Measurements from ENCODE around the gene ASIP. TPM values are rescaled to one million over a fixed set of nuclear protein-coding genes. Genes with fewer than 3 reads are reported as not detected.
"Not testable (repeated sequence)": the region's sequence is repeated elsewhere in the genome, so short reads cannot be mapped to it uniquely, and the experiment has no call there.

The ASIP gene
- total RNA-seq, 1 experiment from 2014 or later, result not detected

DNA sequence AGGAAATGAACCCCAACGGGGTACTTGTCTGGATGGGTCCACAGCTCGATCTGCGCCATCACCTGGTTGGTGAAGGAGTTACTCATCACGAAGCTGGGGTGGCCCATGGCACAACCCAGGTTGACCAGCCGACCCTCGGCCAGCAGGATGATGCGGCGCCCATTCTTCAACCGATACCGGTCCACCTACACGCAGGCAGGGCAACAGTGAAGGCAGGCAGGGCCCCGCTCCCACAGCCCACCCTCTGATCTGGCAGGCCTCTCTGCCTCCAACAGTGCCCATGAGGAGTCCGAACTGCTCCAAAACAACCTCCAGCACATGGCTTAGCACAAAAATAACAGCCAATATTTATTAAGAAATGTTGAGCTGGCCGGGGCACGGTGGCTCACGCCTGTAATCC lies 44.2 kb downstream of the ASIP start:
- DNase-seq (ENCODE audit: low read depth), result no peak

GRCh38 chr20:34287500-34287899 lies 46.3 kb downstream of the ASIP start:
- not testable (repeated sequence) for DNase-seq (ENCODE audit: low read depth)

GRCh38 chr20:34290471-34290870 lies 49.2 kb downstream of the ASIP start:
- DNase-seq (ENCODE audit: low read depth), result no peak

- no peak for DNase-seq (ENCODE audit: low read depth)
These were observed 51.3 kb downstream of the ASIP start for GRCh38 chr20:34292496-34292895.

DNA sequence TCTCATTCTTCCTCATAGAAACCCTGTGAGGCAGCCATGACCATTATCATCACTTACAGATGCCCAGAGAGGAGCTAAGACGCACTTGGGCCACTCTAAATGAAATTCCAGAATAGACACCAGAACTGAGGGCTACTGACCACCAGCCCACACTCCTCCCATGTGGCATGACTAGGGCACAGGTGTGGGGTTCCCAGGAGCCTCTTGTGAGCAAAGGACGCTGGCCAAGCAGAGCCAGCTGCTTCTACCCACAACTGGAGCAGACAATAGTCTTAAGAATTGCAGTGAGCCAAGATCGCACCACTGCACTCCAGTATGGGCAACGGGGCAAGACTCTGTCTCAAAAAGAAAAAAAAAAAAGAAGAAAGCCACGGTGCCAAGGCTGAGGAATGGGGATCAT lies 51.9 kb downstream of the ASIP start:
- no peak for DNase-seq (ENCODE audit: low read depth)

DNA sequence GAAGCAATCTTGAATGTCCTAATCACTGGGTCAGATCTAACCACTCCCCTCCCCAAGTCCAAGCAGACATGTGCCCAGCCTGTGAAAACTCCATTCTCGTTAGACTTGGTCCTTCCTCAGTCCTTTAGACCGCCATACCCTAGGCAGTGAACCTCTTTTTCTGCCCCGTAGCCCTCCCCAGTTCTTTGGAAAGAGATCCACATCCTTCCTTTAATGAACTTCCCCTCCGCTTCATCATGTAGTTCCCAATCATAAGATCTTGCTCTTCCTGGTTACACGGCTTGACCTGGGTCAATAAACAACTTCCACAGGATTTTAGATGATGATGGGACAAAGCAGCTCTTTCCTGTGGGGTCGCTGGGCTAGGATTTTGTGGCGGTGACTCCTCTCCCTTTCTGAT lies 52.4 kb downstream of the ASIP start:
- DNase-seq (ENCODE audit: low read depth), result no peak

- DNase-seq (ENCODE audit: low read depth), result no peak
These were observed 53.3 kb downstream of the ASIP start for GRCh38 chr20:34294563-34294962.

DNA sequence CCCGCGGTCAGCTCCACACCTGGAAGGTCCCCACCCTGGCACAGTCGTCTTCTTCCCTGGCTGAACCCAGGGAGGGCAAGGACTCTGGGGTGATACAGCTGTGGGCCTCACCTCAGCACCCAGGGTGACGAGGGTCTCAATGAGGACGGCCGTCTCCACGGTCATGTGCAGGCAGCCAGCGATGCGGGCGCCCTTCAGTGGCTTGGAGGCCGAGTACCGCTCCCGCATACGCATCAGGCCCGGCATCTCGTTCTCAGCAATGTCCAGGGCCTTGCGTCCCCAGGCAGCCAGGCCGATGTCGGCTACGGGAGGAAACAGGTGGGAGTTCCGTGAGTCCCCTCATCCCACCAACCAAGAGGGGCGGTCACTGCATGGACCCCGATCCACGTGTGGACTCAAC lies 54.1 kb downstream of the ASIP start:
- no peak for DNase-seq (ENCODE audit: low read depth)

DNA sequence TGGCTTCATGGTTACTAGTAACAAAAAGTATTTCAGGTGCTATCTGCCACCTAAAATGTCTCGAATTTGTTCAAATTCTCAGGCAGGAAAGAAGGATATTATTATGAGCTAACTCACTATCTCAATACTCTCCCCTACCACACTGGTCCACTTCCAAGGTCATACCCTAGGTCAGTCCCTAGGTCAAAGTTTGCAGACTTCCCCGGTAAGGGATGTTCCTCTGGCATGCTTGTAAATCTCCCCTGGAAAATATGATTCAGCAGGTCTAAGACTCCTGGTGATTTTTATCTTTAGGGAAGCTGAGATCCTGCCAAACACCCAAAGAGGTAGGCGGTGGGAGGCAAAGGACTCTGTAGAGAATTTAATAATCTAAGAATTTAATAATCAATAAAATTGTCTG lies 55.2 kb downstream of the ASIP start:
- no peak for DNase-seq (ENCODE audit: low read depth)

- not testable (repeated sequence) for DNase-seq (ENCODE audit: low read depth)
These were observed 57.1 kb downstream of the ASIP start for GRCh38 chr20:34298294-34298784.

DNA sequence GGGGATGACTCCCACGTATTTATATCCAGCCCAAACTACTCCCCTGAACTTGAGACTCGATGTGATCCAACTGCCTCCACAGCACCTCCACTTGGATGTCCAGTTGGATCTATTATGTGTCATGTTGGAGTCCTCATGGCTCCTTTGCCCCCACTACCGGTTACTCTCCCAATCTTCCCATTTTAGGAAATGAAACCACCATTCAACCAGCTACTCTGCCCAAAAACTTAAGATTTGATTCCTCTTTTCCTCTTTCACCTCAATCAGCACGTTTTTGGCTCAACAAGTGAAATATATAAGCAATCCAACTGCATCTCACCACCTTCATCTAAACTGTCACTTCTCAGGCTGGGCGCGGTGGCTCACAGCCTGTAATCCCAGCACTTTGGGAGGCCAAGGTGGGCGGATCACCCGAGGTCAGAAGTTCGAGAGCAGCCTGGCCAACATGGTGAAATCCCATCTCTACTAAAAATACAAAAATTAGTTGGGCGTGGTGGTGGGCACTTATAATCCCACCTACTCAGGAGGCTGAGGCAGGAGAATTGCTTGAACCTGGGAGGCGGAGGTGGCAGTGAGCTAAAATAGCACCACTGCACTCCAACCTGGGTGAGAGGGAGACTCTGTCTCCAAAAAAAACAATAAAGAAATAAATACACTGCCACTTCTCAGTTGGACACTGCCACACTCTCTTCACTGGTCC lies 58.5 kb downstream of the ASIP start:
- no peak for DNase-seq (ENCODE audit: low read depth)

GRCh38 chr20:34300256-34300806 lies 59.1 kb downstream of the ASIP start:
- no peak for DNase-seq (ENCODE audit: low read depth)

DNA sequence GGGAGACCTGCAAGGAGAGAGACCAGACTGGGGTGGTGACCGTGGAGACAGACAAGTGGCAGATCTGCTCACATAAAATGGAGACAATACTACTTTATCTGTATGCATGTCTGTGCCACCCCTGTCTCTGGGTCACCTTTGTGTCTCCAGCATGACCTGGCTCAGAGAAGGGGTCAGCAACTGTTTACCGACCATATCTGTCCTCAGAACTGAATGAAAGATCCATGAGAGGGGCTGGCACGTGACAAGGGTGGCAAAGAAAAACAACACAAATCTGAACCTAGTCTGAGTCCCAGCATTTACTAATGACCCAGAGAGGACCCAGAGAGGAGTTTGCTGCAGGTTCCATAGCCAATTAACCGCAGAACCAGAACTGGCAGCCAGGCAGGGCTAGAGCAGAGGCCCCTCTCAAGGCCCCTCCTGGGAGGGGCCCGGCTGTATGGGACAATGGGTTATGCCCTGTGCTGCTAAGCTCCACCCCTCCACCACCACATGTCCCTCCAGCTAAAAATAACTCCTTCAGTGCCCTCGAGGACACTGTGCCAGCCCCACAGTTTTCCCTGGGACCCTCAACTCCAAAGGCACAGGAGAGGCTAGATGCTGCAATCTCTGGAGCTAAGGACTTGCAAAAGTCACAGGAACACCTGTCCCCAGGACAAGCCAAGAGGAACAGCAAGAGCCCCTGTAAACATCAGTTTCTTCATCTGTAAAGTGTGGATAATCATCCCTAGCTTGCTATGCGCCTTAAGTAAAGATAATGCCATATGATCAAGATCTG lies 59.8 kb downstream of the ASIP start:
- DNase-seq (ENCODE audit: low read depth), result no peak

- DNase-seq (ENCODE audit: low read depth), result no peak
These were observed 60.5 kb downstream of the ASIP start for GRCh38 chr20:34301587-34302311.

DNA sequence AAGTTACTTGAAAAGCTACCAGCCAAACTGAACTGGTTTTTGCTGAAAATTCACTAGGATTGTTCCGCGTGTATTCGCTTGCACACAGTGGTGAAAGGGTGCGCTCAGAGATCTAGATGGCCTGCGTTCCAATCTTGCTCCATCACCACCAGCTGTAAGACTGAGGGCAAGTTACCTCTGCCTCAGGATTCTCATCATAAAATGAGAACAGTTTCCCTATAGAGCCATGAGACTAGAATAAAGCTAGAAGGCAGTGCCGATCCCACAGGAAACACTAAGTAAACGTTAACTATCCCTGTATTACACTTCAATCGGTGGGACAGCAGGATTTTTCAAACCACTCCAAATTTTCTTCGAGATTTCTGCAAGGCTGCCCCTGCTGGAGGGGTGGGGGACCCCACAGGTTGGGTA lies 61.1 kb downstream of the ASIP start:
- no peak for DNase-seq (ENCODE audit: low read depth)

- DNase-seq (ENCODE audit: low read depth), result peak; percentile 99
These were observed 61.7 kb downstream of the ASIP start, which contains the start of gene AHCY for GRCh38 chr20:34302723-34303533. AHCY (minus strand) TSS chr20:34303355; CDS start chr20:34303270, 85 bp downstream.

DNA sequence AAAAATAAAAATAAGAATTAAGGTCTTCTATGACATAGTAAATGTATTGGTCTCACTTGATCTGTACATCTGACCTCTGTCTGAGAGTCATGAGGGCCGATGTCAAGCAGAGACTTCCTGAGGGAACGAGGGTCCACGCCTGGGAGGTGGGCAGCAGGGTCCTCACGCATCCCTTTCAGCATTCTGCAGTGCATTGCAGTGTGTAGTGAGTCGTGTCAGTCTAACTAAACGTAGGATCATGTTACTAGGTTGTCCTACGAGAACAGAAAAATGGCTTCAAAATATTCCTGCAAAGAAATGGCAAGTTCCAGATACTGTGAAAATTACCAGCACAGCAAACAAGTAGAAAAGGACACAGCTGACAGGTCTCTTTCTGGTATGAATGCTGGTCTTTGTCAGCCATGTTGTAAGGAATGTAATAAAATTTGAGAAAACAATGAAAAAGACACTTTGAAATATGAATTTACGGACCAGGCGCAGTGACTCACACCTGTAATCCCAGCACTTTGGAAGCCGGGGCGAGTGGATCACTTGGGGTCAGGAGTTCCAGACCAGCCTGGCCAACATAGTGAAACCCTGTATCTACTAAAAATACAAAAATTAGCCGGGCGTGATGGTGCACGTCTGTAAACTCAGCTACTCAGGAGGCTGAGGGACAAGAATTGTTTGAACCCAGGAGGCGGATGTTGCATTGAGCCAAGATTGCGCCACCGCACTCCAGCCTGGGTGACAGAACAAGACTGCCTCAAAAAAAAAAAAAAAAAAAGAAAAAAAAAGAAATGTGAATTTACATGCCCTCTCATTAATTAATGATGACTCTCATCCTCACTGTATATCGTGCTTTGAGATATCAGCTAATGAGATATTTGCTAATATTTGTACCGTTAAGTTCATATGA lies 64.4 kb downstream of the ASIP start:
- no peak for DNase-seq (ENCODE audit: low read depth)

GRCh38 chr20:34309691-34310090 lies 68.5 kb downstream of the ASIP start:
- DNase-seq (ENCODE audit: low read depth), result no peak

GRCh38 chr20:34310481-34311117 lies 69.4 kb downstream of the ASIP start:
- no peak for DNase-seq (ENCODE audit: low read depth)

Data from M059J (cell line).